Activated CD4-positive, alpha-beta T cell treated with anti-CD3 and anti-CD28 coated beads, Interleukin-2, Interleukin-4, amounts not matched to agents 100 ng/mL and 50 ng/mL, durations not matched to agents 16 hours and 8 hours (primary cell): ENCODE data around the gene FGF4.
A peak's percentile ranks its signal among the peaks of the same experiment; 100 is the strongest.

Experiments
- DNase-seq: peaks from one replicate; pipeline ENCODE4 v3.0.0-alpha.2; 2020; ENCODE audit warnings: low spot score

The FGF4 gene

DNA sequence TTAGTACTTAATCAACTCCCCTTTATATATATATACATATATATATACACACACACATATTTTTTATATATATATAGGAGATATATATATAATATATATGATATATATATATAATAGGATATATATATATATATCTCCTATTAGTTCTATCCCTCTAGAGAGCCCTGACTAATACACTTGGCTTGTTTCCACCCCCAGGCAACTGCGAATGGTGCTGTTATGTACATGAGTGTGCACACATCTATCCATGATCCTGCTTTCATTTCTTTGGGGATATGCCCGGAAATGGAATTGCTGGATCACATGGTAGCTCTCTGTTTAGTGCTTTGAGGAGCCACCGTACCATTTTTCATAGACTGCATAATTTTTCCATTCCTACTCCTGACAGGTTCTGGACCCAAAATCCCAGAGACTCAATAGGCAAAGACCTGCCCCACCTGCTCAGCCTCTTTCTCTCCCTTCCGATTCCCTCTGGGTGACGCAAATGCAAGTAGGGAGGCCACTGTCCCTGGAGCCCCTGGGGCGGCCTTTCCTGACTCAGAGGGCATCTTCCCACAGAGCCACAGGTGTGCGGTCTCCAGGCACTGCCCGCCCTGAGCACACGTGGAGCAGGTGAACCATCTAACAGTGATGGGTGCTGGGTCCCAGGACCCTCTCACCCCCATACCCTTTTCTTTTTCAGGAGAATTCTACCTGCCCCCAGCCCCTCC lies 32.1 kb upstream of the FGF4 start:
- no peak for DNase-seq

DNA sequence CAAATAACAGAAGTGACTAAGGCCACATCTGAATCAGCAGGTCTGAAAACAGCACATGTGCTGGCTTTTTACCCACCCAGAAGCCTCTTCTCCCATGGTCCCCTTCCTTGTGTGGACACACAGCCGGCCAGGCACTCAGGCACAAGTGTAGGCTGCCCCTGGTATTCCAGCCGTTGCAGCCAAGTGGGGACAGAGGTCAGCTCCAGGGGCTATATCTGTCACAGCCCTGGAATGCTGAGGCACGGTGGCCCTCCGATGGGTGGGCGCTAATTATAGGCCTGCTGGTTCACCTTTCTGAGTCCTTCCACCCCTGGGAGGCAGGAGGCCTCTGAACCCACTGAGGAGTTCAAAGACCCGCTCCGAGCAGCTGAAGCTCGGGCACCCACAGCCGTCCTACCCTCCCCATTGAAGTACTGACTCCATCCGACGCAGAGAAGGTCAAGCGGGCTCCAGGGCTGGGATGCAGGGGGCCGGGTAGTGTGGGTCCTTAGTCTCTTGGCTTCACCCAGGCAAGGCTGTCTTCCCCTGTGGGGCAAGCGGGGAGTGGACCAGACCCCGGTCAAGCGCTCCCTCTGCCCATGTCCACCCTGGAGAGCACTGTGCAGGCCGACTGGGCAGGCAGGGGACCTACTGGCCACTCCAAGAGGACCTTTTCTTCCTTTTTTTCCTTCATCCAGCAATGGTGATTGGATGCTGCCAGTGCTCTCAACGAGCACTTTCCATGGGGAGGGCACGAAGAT lies 29.8 kb upstream of the FGF4 start:
- DNase-seq, result no peak

DNA sequence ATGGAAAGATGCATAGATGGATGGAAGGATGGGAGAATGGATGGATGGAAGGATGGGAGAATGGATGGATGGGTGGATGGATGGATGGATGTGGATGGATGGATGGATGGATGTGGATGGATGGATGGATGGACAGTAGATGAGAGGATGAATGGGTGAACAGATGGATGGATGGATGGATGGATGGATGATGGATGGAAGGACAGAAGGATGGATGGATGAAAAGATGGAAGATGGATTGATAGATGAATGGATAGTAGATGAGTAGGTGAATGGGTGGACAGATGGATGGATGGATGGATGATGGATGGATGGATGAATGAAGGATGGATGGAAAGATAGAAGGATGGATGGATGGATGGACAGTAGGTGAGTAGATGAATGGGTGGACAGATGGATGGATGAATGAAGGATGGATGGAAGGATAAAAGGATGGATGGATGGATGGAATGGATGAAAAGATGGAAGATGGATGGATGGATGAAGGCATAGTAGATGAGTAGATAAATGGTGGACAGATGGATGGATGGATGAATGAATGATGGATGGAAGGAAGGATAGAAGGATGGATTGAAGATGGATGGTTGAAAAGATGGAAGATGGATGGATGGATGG lies 28.6 kb upstream of the FGF4 start:
- DNase-seq, result no peak

DNA sequence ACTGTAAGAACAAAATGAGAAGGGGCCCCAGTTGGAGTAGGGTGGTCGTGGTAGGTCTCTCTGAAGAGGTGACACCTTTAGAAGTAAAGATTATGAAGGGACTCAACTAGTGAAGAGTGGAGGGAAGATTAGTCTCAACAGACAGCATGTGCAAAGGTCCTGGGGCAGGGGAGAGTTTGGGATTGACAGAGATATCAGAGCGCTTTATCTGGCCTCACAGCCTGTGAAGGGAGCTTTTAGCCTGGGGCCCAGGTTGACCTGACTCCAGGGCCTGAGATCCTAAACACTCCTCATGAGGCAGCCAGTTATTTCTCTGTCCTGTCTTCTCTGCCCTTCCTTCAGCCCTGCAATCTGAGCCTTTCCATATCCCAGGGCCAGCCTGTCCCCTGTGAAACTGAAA lies 27.9 kb upstream of the FGF4 start:
- no peak for DNase-seq

DNA sequence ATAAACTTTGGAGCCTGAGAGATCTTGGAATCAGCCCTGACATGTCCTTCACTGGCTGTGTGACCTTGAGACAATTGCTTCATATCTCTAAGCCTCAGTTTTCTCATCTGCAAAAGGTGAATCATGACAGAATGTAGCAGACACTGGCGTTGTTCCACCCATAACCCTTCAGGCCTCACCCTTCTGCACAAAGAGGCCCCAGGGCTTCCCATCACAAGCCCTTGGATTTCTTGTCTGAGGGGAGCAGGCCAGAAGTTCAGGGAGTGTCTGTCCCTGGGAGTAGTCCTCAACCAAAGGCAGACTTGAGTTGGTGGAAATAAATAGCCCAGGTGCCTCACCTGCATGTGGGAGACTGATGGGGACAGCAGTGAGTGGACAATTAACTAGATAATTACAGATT lies 27.4 kb upstream of the FGF4 start:
- no peak for DNase-seq

DNA sequence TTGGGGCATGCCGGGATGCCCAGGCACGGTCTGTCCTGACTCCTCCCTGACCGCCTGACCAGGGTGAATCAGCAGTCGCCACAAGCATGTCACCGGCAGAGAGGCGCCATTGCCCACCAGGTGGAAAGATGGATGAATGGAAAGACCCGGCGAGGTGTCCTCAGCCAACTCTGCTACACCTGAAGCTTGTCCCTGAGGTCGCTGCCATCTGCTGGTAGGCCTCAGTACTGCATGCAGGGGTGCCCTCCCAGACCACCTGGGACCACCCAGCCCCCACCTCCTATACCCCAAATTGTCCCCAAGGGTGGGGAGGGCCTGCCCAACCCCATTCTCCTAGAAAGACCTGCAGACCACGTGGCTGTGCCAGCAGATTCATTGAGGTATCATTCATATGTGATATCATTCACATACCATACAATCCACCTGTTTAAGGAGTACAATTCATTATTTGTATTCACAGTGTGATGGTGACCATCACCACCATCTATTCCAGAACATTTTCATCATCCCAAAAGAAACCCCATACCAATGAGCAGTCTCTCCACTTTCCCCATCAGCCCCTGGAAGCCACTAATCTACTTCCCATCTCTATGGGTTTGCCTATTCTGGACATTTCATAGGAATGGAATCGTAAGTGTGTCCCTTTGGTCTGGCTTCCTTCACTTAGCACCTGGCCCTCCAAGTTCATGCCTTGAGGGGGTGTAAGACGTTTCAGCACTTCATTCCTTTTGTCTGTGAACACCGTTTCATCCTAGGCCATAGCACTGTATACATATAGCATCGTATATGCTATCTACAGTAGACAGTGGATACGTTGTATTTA lies 26.6 kb upstream of the FGF4 start:
- DNase-seq, result peak; percentile 11

DNA sequence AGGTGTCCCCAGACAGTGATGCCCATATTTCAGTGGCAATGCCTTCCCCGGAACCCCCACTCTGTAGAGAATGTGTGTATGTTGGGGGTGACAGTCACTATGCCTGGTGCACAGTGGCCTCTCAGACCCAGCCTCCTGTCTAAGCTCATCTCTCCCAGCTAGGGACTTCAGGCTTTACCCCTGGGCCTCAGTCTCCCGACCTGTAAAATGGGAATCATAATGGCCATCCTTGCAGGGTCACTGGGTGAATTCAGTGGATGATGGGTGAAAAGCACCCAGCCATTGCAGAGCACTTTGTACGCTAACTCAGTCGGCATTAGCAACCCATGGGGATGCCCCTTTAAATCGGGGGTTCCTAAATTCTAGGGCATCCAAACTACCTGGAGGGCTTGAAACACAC lies 25.1 kb upstream of the FGF4 start:
- no peak for DNase-seq

DNA sequence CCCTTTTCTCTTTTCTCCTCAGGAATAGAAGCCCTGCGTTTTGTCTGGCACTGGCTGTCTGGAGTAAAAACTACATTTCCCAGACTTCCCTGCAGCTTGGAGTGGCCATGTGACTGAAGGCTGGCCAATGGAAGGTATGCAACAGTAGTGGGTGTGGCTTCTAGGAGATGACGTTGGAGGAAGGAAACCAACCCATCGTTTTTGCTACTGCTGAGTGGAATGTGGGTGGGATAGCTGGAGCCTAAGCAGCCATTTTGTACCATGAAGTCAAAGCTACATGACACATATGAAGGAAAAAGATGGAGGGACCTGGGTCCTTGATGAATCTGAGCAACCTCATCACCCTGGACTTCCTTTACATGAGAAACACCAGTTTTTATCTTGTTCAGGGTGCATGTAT lies 24.4 kb upstream of the FGF4 start:
- peak; percentile 18 for DNase-seq

DNA sequence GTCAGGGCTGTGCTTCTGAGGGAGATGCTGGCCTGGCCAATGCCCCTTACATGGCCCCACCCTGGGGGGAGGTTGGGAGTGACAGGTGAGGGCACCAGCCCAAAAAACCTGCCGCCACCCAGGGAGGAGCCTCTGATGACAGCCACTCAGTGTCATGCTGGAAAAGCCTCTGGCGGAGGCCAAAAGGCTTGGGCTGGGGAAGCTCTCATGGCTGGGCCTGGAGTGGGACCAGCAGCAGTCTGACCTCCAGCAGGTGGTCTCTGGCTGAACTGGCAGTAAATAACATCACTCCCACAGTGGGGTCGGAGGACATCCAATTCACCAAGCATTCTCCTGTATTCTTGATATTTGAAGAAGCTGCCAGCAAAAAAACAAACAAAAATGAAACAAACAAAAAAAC lies 24.0 kb upstream of the FGF4 start:
- DNase-seq, result no peak

DNA sequence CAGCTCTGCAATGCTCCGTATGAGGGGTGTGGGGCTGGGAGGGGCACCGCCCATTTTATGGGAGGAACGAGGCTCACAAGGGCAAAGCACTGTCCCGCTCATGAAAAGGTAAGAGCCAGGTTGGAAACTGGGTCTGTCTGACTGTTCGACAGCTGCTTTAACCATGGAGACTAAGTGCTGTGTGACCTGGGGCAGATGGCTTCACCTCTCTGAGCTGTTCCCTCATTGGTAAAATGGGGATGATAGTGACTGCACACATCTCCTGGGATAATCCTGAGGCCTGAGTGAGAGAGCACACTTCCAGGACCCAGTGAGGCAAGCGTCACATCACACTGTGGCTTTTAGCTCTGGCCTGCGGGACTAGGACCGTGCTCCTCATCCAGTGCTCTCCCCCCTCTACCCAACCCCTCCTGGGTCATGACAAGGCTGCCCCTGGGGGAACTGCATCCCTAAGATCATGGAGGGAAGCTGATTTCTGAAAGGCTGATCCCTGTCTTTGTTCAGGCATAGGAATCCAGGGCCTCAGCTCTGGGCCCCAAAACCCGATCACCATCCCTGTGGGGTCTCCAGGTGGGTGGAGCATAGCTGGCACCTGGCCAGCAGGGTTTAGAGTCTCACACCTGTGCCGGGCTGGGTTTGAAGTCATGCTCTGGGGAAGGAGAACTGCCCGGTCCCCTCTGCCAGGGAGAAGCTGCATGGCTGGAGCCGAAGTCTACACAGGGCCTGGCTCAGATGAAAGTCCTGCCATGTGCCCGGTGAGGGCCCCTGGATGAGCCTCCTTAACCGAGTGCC lies 22.8 kb upstream of the FGF4 start:
- DNase-seq, result no peak

DNA sequence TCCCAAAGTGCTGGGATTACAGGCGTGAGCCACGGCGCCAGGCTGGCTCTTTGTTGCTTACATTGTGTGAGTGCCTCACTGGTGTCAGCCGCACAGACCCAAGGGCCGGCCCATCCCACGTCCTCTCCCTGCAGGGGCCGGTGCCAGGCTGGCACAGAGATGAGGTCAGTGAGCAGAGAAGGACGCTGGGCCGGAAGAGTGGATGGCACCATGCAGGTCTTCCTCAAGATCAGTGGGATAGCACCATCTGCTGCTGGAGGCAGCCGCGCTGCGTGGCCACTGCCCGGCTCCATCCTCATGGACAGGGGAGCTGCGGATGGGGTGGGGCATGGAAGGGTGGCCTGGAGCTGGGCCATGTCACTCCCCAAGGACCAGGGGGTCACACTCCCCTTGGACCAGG lies 22.0 kb upstream of the FGF4 start:
- DNase-seq, result no peak

DNA sequence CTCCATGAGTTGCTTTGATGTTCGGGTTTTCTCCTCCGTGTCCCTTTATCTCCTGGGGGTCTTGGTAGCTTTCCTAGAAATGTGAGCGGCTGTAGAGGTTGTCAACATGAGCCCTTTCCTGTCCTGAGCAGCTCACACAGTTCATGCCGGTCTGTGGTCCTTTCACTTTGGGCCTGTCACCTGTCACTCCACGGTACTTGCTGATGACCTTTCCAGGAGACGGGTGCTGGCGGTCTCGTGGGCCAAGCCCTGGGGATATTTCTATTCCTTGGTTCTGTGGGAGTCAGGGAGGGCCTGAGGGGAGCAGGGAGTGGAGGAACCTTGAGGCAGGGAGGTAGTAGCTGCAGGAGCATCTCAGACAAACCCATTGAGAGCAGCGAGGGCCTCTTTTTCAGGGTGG lies 20.9 kb upstream of the FGF4 start:
- no peak for DNase-seq

DNA sequence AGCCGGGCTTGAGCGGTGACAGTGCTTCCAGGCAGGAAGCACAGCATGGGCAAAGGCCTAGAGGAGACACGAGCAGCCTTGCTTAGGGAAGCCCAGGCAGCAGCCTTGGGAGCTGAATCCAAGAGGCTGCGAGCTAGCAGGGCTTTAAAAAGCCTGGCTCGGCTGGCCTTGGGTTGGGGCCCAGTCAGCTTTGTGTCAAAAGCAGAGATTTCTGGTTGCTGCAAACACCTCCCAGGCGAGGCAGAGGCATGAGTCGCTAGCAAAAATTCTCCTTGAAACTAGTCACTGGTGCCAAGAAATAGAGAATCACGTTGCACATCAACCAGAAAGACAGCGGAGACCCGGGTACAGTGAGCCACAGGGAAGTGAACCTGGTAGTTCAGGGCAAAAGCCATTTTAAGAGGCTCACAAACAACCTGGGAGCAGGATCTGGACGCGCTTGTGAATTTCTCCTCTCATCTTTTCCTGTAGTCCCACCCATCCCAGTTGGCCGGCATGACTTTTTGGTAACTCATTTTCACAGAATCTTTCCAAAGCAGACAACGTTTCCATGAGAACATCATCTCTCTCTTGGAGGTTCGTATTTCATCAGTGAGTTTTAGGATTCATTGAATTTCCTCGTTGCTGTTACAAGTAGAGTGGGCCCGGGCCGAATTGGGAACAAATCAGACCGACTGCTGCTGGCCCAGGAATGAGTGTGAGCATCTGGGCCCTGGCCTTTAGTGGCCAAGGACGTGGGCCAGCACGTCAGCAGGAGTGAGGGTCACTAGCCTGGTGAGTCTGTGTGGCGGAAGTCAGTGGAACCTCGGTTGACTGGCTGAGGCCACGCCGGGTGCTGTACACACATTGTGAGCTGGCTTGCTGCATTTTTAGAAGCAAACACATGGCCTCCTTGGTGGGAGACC lies 16.4 kb upstream of the FGF4 start:
- no peak for DNase-seq

DNA sequence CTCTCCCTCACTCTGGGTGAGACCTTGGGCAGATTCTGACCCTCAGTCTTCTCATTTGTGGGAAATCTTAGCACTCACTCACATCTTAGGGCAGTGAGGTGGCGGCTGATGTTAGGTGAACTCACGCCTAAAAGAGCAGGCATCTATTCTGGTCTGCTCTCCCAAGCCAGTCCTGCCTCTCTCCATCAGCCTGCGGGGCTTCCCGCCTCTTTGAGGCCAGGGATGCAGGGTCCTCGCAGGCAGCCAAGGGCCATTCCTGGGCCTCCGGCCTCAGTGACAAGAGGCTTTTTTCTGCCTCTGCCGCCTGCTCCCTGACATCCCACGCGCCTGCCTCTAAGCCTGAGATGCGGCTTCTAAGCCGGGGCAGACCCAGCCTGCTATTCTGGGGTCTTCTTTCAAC lies 13.8 kb upstream of the FGF4 start:
- DNase-seq, result no peak

DNA sequence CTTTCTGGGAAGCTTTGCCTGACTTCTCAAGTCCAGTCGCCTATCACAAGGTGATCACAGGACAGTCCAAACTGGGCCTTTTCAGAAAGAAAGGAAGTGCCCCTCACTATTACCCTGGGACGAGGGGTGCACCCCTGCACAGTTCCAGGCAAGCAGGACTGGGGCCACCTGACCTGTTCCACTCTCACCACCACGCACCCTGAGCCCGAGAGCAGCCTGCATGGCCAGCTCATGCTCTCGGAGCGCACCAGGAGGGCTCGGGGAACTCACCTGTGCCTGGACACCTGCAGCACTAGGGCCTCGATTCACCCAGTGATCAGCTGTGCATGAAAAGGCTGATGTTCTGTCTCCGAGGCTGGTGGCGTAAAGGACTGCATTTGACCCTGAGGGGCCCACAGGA lies 12.8 kb upstream of the FGF4 start:
- no peak for DNase-seq

DNA sequence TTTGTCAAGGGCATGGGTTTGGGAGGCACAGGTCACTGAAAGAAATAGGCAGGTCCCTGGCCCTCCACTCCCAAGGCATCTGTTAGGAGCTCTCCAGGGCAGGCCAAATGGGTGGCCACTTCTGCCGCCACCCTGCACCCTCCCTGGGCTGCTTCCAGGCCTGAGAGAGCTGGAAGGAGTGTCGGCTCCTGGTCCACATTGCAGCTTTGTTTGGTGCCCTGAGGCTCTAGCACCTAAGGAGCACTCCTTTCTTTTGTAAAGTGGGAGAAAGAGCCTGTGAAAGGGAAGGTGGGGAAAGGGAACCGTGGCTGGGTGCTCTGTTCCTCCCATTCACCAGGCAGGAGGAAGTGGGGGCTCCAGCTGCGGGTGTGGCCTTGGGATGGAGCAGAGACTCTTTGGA lies 12.3 kb upstream of the FGF4 start:
- DNase-seq, result no peak

DNA sequence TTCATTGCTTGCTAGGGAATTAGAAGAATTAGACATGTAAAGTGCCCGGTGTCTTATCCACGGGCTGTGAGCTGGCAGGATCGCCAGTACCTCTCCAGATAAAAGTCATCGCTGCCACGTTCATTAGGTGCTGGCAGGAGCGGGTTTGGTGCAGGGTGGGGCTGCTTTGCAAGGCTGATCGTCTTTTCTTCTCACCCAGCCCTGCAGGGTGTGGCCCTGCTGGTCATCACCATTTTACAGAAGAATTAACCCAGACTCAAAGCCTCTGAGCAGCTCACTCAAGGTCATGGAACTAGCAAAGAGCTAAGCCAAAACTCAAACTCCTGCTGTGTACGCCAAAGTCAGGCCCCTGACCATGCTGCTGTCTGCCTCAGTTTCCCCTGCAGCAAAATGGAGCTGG lies 6.1 kb upstream of the FGF4 start:
- no peak for DNase-seq

DNA sequence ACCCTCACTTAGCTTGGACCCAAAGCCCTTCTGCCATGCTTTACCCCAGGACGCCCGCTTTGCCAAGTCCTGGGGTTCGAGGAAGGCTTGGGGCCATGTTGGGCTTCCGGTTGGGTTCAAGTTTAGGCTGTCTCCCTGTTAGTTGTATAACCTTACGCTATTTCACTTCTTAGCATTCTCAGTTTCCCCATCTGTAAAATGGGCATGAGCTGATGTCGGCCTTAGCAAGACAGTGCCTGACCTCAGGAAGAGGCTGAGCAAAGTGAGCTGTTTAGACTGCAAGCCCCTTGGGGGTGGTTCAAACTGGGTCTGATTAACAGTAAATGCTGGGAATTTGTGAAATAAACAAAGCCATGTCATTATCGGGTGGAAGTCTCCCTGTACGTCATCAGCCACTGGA lies 3.2 kb upstream of the FGF4 start:
- DNase-seq, result no peak

DNA sequence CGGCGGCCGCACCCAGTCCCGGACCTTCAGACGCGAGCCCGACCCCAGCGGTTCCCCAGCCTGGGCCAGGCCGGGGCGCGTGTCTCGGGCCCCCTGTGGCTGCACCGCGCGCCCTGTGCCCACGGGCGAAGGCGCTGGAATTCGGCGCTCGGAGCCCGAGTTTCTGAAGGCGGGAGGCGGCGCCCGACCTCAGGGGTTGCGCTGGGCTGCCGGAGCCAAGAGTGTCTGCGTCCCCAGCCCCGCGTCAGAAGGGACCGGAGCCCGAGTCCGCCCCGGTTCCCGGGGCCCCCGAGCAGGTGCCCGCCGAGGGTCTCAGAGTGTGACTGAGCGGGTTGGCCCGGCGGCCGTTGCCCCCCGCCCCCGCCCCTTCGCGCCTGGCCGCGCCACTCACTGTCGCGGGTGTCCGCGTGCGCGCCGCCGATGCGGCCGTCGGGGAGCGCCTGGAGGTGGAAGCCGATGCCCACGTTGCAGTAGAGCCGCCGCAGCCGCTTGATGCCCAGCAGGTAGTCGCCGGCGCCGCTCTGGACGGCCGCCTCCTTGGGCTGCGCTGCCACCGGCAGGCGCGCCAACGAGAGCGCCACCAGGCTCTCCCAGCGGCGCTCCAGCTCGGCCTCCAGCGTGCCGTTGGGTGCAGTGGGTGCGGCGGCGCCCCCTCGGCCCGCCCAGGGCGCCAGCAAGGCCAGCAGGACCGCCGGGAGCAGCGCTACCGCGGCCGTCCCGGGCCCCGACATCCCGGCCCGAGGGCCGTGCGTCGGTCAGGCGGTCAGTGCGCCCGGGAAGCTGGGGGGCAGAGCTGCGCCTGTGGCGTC lies 583 bp downstream of the FGF4 start:
- DNase-seq, result no peak
